GM19239 (cell line): Measurements from ENCODE around the gene ANP32D.
"Not testable (repeated sequence)": the region's sequence is repeated elsewhere in the genome, so short reads cannot be mapped to it uniquely, and the experiment has no call there.

Experiments
- DNase-seq: peaks from one replicate; pipeline ENCODE4 v3.0.0; 2011; ENCODE audit warnings: low spot score; ENCODE audit not compliant: insufficient read length
- FAIRE-seq: peaks from 2 replicates; lab custom pipeline; 2011; peaks lifted over from hg19 to GRCh38; lab: Jason Lieb, UNC

The ANP32D gene

GRCh38 chr12:48472259-48472658, at the start of gene ANP32D:
Gene ANP32D, plus strand, starts transcription at chr12:48472559. Its CDS starts 106 bp downstream, at chr12:48472665.
- FAIRE-seq: no peak
- no peak for DNase-seq

GRCh38 chr12:48423171-48423570, 49.2 kb upstream of the ANP32D start:
- no peak for FAIRE-seq

DNA sequence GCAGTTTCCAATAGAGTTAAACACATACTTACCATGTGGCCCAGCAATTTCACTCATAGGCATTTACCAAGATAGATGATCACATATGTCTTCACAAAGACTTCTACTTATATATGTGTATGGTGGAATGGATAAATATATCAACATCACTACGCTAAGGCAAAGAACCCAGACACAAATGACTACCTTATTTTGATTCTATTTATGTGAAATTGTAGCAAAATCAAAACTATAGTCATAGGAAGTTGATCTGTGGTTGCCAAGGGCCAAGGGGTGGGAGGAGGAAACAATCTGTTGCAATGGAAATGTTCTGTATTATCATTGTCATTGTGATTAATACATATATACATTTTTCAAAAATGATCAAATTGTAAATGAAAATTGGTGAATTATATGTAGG, 47.7 kb upstream of the ANP32D start:
- FAIRE-seq (no peak), DNase-seq (no peak)

More at GRCh38 chr12:48423171-48423570, 49.2 kb upstream of the ANP32D start:
- DNase-seq: no peak

GRCh38 chr12:48434016-48434415, 38.3 kb upstream of the ANP32D start:
- not testable (repeated sequence) for DNase-seq, FAIRE-seq

GRCh38 chr12:48441069-48441468, 31.3 kb upstream of the ANP32D start:
- FAIRE-seq (no peak), DNase-seq (no peak)

DNA sequence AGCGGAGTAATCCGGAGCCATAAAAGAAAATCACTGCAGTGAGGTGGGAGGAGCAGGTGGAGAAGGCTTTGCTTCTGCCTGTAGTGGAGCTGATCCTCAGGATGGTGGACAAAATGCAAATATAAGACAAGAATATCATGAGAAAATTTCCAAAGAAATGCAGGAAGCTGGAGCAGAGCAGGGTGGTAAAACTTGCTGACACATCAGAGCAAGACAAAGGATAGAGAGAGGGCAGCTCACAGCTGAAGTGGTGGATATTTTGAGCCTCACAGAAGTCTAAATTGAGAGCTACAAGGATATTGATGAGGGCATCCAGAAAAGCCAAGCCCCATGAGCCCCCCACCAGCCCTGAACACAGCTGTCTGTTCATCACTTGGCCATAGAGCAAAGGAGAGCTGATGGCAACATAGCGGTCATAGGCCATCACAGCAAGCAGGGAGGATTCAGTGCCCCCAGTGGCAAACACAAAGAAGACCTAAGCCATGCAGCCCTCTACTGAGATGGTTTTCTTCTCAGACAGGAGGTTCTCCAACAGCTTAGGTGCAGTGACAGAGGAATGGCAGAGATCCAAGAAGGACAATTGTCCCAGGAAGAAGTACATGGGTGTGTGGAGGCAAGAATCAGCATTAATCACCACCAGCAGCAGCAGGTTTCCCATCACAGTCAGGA, 30.0 kb upstream of the ANP32D start:
- FAIRE-seq: no peak
- no peak for DNase-seq

GRCh38 chr12:48445538-48445937, 26.8 kb upstream of the ANP32D start:
- FAIRE-seq: no peak

GRCh38 chr12:48446161-48446776, 26.1 kb upstream of the ANP32D start:
- no peak for DNase-seq
- no peak for FAIRE-seq

More at GRCh38 chr12:48445538-48445937, 26.8 kb upstream of the ANP32D start:
- DNase-seq: no peak

GRCh38 chr12:48447755-48448154, 24.6 kb upstream of the ANP32D start:
- no peak for DNase-seq
- FAIRE-seq: no peak

- FAIRE-seq (no peak), DNase-seq (no peak)
Observed at GRCh38 chr12:48451372-48451771, 21.0 kb upstream of the ANP32D start.

DNA sequence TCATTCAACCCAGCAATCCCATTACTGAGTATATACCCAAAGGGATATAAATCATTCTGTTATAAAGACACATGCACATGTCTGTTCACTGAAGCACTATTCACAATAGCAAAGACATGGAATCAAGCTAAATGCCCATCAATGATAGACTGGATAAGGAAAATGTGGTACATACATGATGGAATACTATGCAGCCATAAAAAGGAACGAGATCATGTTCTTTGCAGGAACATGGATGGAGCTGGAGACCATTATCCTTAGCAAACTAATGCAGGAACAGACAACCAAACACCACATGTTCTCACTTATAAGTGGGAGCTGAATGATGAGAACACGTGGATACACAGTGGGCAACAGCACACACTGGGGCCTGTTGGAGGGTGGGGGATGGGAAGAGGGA, 19.4 kb upstream of the ANP32D start:
- FAIRE-seq, DNase-seq: not testable (repeated sequence)

GRCh38 chr12:48454667-48455066, 17.7 kb upstream of the ANP32D start:
- DNase-seq (no peak), FAIRE-seq (no peak)

DNA sequence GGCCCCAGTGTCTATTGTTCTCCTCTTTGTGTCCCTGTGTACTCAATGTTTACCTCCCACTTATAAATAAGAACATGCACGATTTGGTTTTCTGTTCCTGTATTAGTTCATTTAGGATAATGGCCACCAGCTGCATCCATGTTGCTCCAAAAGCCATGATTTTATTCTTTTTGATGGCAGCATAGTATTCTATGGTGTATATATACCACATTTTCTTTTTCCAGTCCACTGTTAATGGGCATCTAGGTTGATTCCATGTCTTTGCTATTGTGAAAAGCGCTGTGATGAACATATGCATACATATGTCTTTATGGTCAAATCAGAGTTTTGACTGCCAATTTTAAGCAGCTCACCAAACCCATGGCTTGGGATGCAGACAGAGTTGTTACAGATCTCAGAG, 17.2 kb upstream of the ANP32D start:
- no peak for FAIRE-seq
- no peak for DNase-seq

GRCh38 chr12:48459259-48459658, 13.1 kb upstream of the ANP32D start:
- DNase-seq (no peak), FAIRE-seq (no peak)

DNA sequence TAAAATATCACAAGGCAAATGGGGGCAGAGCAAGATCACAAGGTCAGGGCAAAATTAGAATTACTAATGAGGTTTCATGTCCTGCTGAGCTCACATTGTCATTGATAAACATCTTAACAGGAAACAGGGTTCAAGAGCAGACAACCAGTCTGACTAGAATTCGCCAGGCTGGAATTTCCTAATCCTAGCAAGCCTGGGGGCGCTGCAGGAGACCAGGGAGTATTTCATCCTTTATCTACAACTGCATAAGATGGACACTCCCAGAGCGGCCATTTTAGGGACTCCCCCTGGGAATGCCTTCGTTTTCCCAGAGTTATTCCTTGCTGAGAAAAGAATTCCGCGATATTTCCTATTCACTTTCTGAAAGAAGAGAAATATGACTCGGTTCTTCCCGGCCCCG, 3.3 kb upstream of the ANP32D start:
- FAIRE-seq, DNase-seq: not testable (repeated sequence)

DNA sequence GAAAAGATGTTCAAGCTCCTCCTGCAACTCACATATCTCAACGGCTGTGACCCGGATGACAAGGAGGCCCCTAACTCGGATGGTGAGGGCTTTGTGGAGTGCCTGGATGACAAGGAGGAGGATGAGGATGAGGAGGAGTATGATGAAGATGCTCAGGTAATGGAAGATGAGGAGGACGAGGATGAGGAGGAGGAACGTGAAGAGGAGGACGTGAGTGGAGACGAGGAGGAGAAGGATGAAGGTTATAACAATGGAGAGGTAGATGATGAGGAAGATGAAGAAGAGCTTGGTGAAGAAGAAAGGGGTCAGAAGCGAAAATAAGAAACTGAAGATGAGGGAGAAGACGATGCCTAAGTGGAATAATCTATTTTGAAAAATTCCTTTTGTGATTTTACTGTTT, 702 bp downstream of the ANP32D start:
- DNase-seq (no peak), FAIRE-seq (no peak)

DNA sequence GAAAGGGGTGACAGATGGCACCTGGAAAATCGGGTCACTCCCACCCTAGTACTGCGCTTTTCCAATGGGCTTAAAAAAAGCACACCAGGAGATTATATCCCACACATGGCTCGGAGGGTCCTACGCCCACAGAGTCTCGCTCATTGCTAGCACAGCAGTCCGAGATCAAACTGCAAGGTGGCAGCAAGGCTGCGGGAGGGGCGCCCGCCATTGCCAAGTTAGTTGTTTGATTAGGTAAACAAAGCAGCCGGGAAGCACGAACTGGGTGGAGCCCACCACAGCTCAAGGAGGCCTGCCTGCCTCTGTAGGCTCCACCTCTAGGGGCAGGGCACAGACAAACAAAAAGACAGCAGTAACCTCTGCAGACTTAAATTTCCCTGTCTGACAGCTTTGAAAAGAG, 2.1 kb downstream of the ANP32D start:
- FAIRE-seq, DNase-seq: not testable (repeated sequence)

DNA sequence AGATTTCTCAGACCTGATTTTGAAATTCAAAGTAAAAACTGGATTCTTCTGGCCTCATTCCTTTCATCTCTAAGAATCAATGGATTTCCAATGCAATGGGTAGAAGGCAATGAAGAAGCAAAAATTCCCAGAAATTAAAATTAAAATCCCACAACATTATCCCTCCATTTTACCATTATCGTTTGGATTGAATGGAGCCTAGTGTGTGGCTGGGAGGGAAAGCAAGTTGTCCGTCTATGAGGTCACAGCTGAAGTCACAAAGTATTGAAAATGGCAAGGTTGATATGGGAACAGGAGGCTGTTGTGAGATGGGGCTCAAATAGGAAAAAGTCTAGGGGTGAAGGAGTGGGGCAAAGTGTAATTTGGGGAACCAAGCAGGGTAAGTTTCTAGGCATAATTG, 9.8 kb downstream of the ANP32D start, which contains the start of gene C12orf54:
Gene C12orf54 (plus strand): TSS at position 301 of the 400 bp plus-strand sequence. CDS start 799 bp downstream, outside the sequence.
- no peak for DNase-seq
- no peak for FAIRE-seq

DNA sequence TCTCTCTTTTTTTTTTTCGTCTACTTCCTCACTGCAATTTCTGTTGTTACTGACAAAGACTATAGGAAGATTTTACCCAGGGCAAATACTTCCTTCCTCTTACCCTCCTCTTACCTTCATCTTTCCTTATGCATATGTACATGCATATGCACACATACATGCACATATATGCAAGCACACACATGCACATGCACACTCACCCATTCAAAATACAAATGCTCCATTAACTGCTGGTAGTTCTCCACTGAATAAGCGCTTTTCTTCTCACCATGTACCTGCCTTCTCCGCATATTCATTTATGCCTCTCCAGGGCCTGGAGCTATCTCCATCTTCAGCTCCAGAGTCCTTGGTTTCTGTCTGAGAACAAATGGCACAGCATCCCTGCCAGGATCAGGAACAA, 10.6 kb downstream of the ANP32D start:
- FAIRE-seq (no peak), DNase-seq (no peak)

DNA sequence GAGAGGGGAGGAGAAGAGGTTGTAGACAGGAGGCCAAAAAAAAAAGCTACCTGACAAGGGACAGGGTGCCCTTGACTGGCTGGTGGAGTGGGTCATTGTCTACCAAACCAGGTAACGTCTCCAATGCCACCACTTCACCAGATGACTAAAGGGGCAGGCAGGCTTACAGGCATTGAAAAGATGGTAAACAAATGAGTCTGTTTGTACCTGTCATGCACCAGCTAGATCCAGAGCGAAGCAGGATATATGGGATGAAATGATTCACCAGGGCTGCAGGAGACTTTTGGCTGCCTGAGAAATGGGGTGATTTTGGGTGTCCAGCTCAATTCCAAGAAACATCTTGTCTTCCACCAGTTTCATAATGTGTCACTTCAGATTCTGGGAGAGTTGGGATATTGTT, 13.9 kb downstream of the ANP32D start:
- DNase-seq (no peak), FAIRE-seq (no peak)

GRCh38 chr12:48486679-48487078, 14.3 kb downstream of the ANP32D start:
- FAIRE-seq (no peak), DNase-seq (no peak)

GRCh38 chr12:48489012-48489411, 16.7 kb downstream of the ANP32D start:
- no peak for DNase-seq
- no peak for FAIRE-seq
